T-helper 9 cell (primary cell): Measurements from ENCODE around the gene WASF2.
"Not testable (repeated sequence)": the region's sequence is repeated elsewhere in the genome, so short reads cannot be mapped to it uniquely, and the experiment has no call there.

ENCODE experiments used
- DNase-seq: peaks from one replicate; pipeline ENCODE4 v3.0.0-alpha.2; 2020
- total RNA-seq, 2 donors: gene quantifications; one replicate each; lab custom pipeline; 2026; lab: John Stamatoyannopoulos, UW

Gene WASF2
- total RNA-seq = 102 to 146 reads per million in 2 donors

DNA sequence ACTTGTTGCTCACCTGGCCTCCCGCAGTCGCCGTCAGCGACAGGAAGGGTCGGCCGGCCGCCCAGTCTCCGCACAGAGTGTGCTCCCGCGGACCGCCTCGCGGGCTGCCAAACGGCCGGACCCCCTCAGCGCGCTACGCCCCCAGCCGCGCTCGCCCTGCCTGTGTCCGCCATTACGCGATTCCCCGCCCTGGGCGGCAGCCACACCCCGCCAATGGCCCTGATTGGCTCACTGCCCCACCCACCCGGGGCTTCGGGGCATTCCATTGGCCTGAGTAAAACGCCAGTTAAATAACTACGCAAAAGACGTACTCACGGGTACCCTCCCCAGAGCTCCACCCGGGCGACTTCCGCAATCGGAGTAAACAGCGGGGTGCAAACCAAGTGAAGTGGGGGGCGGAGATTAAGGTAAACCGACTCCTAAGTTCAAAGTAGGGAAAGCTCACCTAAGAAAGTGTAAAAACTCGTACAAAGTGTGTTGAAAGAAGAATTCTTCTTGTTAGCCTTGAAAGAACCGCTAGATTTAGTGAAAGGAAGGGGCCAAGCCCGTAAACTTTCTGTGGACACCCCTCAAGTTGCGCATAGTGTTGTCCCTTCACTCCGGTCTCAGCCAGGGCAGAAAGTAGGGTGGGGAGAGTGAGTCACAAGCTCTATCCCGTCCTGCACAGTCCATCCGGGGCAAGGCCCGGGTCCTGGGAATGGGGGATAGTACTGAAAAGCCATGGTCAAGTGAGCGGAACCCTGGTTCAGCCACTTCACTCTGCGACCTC, at the start of gene WASF2:
TSS of gene WASF2 (minus strand) at position 195 of the 769 bp plus-strand sequence. CDS start 61,277 bp downstream, outside the sequence.
- peak; percentile 93 for DNase-seq

- DNase-seq = no peak
Observed at GRCh38 chr1:27538793-27539192, 48.8 kb upstream of the WASF2 start.

GRCh38 chr1:27538305-27538676, 48.3 kb upstream of the WASF2 start:
- DNase-seq = not testable (repeated sequence)

DNA sequence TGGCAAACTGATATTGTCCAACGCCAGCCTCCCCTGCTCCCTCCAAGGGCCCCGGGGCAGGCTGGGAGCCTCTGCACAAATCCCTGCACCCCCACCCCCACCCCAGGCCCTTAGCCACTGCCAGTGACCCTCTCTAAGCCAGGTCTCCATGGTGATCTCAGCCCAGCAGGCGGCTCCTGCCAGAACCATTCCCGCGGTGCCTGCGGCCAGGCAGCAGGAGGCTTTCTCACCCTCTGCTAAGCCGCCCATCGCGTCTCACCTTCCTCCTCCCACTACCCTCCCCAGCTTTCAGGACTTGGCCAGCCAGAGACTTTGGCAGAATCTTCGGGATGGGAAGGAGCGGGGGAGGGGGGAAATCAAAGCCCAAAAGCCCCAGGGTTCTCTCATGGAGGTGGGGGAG, 46.8 kb upstream of the WASF2 start:
- DNase-seq = no peak

GRCh38 chr1:27536010-27536757, 46.2 kb upstream of the WASF2 start:
- DNase-seq = no peak

DNA sequence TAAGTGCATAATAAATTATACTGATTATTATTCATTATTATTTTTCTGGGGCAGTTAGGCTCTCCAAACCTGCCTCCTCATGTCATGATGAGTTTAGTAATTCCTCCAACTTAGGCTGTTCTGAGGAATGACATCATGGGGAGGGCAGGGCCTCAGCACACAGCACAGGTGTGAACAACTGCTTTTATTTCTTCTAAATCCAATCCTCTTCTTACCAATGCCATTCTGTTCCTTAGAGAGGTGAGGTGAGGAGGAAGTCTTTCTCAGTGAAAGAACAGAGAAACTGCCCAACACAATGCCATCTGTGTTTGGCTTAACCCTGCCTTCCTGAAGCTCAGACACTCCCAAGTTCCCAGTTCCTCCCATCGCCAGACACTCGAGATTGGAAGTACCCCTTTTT, 45.4 kb upstream of the WASF2 start:
- no peak for DNase-seq

DNA sequence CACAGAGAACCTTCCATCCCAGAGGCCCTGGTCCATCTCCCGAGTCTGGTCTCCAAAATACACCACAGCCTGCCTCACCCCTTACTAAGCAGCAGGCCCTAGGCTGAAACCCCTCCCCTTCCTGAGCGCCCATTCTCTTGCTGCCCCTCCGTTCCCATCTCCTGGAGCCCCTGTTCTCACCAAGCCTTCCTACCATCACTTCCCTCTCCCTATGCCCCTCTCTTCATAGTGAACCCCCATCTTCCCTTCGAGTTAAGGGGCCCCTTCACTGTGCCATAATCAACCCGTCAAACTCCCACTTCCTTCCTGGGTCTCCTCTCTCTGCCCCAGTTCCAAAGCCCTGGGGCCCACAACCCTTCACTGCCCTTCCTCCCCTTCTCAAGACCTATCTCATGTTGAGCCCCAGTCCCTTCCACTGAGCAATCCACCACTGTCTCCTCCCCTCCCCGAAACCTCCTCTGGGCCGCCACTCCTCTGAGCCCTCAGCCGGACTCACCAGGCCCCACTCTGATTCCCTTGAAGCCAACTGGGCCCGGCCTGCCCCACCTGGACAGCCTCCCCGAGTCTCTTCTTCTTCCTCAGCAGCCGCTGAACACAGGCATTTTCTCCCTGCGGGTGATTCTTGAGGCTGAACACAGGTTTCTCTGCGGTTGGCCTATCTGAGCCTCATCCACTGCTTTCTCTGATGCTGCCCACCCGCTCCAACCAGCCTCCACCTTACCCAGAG, 42.2 kb upstream of the WASF2 start:
- DNase-seq = no peak

GRCh38 chr1:27530192-27530591, 40.2 kb upstream of the WASF2 start:
- DNase-seq = no peak

- DNase-seq = no peak
Observed at GRCh38 chr1:27529704-27530018, 39.7 kb upstream of the WASF2 start.

DNA sequence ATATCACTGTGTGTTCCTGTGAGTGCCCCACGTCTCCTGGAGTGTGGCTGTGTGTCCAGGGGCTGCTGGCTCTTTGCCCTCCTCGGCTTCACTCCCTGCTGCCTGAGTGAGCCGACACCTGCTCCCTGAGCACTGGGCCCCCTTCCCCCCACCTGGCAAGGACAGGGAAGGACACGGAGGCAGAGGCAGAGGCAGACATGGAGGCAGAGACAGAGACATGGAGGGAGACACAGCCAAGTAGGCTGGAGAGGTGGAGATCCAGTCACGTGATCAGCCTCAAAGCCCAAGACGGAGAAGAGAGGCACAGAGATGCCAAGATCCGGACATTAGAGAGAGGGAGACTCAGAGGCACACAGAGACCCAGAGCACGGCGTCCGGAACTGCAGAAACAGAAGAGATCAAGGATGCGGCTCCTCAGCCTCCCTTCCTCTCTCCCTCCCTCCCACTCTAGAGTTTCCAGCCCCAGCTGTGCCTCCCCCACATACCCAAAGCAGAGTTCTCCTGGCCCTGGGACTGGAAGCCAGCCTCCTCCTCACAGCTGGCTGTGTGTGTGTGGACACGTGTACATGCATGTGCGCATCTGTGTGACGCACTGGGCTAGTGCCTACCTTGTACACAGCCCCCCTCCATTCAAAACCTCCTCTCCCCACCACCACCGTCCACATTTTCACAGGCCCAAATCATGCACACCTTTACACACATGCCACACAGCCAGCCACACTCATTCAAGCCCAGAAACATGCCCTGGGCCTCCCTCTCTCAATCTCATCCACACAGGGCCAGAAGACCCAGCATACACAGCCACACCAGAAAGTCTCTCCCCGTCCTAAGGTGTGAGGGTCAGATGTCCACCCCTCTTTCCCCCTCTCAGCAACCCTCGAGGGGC, 39.1 kb upstream of the WASF2 start:
- no peak for DNase-seq

- peak; percentile 26 for DNase-seq
Observed at GRCh38 chr1:27527890-27528817, 38.2 kb upstream of the WASF2 start.

GRCh38 chr1:27527223-27527889, 37.4 kb upstream of the WASF2 start:
- peak; percentile 25 for DNase-seq

- DNase-seq = no peak
Observed at GRCh38 chr1:27526569-27527222, 36.7 kb upstream of the WASF2 start.

DNA sequence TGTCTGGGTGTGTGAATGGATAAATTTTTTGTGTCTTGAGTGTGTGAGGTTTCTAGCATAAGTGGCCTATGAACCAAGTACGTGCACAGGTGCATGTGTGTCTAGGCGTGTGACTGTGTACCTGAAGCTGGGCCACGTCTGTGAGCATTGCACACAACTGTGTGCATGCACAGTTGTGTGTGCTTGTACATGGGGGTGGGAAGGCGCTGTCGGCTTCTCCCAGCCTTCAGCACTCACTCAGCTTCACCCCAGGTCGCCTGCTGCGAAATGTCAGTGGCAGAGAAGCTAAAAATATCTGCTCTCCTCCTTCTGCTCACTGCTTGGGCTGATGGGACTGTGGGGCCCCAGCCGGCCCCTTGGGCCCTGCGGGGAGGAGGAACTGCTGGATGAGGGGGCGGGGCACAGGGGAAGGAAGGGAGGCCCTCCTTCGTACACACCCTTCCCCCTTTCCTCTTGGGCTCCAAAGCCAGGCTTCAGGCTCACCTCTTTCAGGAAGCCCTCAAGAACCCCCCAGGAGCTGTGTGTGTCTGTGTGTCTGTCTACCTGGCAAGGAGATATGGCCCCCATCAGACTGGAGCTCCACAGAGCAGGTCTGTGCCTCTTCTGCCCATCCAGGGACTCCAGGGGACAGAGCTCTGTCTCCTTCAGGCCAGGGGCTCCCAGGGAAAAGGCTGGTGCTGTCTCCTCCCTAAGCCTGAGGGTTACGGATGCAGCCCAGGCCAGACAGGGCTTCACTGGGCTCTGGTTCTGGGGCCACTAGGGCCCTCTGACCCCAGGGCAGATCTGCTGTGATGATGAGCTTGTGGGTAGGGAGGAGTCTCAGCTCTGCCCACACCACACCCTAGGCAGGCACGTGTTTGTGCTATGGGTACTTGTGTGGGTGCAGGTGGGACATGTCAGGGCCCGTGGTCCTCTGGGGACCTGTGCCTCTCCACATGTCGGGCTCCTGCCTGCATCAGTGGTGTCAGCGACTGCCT, 35.6 kb upstream of the WASF2 start:
- no peak for DNase-seq

- no peak for DNase-seq
Observed at GRCh38 chr1:27523337-27524020, 33.5 kb upstream of the WASF2 start.

DNA sequence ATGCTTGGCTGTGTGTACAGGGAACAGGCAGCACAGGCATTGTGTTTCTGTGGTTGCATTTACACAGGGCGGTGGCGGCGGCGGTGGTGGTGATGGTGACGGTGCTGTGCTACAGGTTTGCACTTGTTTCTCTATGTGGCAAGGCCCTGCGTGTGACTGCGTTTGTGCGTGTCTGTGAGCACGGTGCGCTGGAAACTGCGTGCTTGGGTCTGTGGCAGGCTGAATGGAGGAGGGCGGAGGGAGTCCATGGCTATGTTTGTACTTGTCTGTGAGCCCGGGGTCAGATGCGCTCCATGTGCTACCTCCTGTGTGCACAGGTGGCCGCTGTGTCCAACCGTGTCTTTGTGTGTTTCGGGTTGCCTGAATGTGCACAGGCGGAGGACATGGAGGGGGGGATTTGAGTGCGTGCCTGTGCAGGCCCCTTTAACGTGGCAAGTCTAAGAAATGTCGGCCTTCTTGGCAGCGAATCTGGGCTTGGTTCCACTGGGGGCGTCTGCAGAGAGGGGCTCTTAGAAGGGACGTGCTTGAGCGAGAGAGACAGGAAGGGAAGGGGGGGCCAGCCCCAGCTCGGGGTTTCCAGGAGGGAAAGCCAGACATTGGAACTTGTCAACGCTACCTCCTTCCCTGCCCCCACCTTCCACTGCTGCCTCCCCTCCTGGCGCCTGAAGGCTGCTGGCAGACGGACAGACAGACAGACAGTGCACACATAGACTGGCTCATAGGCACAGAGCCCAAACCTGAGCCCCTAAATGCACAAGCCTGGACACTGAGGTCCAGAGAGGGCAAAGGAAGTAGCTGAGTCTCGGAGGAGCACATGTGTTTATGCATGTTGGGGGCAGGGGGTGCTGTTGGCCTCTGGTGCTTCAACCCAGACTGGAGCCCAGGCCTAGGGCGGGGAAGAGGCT, 32.7 kb upstream of the WASF2 start:
- peak; percentile 52 for DNase-seq

DNA sequence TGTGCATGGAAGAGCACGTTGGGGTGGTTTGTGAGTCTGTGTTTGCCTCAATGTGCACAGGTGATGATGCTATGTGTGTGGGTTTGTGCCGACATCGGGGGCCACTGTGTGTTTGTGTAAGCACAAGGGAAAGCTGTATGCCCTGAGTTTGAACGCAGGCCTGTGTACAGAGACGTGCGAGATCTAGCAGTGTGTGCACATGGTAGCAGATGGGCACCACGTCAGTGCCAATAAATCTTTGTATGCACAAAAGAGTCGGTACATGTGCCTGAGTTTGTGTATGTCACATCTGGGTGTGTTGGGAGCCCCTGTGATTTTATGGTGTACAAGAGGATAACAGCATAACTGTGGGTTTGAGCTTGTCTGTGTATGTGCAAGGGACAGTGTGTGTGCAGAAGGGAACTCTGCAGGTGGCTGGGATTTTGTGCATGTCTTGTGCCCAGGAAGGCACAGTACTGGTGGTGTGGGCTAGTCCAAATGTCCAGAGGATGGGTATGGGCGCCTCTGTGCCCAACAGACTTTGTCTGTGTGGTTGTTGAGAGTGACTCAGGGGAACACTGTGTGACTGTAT, 32.0 kb upstream of the WASF2 start:
- no peak for DNase-seq
